Measurements from ENCODE around the gene DTD2. TPM values are rescaled to one million over a fixed set of nuclear protein-coding genes. Genes with fewer than 3 reads are reported as not detected.
"Not testable (repeated sequence)": the region's sequence is repeated elsewhere in the genome, so short reads cannot be mapped to it uniquely, and the experiment has no call there.

DTD2 gene
- polyA plus RNA-seq, 3 donors: 6.4 to 16.6 (median 15.0) TPM

DNA sequence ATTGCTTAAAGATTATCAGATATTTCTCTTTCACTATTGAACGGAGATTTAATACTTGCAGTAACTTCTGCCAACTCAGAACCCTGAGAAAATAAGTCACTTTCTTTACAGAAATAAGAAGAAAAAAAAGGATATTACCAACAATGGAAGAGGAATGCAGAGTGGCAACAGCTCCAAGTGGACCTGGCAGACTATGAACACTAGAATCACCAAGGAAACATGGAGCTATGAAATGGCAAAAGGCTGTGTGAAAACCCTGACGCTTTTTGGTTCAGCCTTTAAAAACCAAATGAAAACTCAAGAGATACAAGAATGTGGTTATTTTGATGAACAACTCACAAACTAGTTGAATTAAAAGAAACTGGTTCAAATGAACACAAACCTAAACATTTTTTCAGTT lies 17.7 kb downstream of the DTD2 start:
- H3K4me3 Mint-ChIP-seq: no peak overlapping the region
- no peaks in the 10 kb centered on the region for H3K4me1 ChIP-seq (ENCODE audit: control insufficient read depth in 1 of 2, insufficient read depth in 2 of 2, low read length in 2 of 2)

DNA sequence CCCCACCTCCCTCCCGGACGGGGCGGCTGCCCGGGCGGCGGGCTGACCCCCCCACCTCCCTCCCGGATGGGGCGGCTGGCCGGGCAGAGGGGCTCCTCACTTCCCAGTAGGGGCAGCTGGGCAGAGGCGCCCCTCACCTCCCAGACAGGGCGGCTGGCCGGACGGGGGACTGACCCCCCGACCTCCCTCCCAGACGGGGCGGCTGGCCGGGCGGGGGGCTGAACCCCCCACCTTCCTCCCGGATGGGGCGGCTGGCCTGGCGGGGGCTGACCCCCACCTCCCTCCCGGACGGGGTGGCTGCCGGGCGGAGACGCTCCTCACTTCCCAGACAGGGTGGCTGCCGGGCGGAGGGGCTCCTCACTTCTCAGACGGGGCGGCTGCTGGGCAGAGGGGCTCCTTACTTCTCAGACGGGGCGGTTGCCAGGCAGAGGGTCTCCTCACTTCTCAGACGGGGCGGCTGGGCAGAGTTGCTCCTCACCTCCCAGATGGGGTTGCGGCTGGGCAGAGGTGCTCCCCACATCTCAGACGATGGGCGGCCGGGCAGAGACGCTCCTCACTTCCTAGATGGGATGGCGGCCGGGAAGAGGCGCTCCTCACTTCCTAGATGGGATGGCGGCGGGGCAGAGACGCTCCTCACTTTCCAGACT lies 20.1 kb downstream of the DTD2 start:
- H3K27me3 ChIP-seq (ENCODE audit: control insufficient read depth in 2 of 2, insufficient read depth in 2 of 2, low read length in 2 of 2); H2AFZ ChIP-seq (ENCODE audit: insufficient read depth, low read depth, low read length, poor library complexity, severe bottlenecking); H3K36me3 ChIP-seq (replicated peaks in 1 of 2; ENCODE audit: control insufficient read depth in 1 of 2, insufficient read depth in 2 of 2, low read length in 2 of 2); H3K27me3 Mint-ChIP-seq (ENCODE audit: low read depth in 3 of 3); H3K27ac Mint-ChIP-seq; H3K4me1 Mint-ChIP-seq; intact Hi-C loops (cut with micrococcal nuclease); H3K9me3 Mint-ChIP-seq; H3K4me1 ChIP-seq (ENCODE audit: control insufficient read depth in 1 of 2, insufficient read depth in 2 of 2, low read length in 2 of 2); H3K4me3 Mint-ChIP-seq; H3K4me2 ChIP-seq (replicated peaks; ENCODE audit: extremely low read depth, low read length, poor library complexity, severe bottlenecking); H3K27ac ChIP-seq (ENCODE audit: low read depth in 1 of 2, low read length in 2 of 2); H3K4me3 ChIP-seq (replicated peaks in 1 of 3; ENCODE audit: low read depth in 2 of 3, low read length in 3 of 3); H3K9ac ChIP-seq (ENCODE audit: insufficient read depth, low read length, poor library complexity, severe bottlenecking); H3K9me3 ChIP-seq (replicated peaks in 1 of 2; ENCODE audit: control insufficient read depth in 1 of 2, insufficient read depth in 1 of 2, low read length in 2 of 2); H3K79me2 ChIP-seq (ENCODE audit: insufficient read depth, low read length); H3K36me3 Mint-ChIP-seq; DNase-seq; H4K20me1 ChIP-seq (ENCODE audit: insufficient read depth, low read length): not testable (repeated sequence)
- WGBS (ENCODE audit: insufficient coverage): 94% methylated on average over 6 of the region's 45 CpGs

More for the DNA sequence above, 17.7 kb downstream of the DTD2 start:
- no peak for DNase-seq
- Histone ChIP-seq H3K27ac (ENCODE audit: low read depth in 1 of 2, low read length in 2 of 2) (no peak overlapping the region), H4K20me1 (ENCODE audit: insufficient read depth, low read length) (no peaks in the 10 kb centered on the region), H2AFZ (ENCODE audit: insufficient read depth, low read depth, low read length, poor library complexity, severe bottlenecking) (no peak overlapping the region), H3K4me3 (replicated peaks in 1 of 3; ENCODE audit: low read depth in 2 of 3, low read length in 3 of 3) (no peak overlapping the region), H3K27me3 (ENCODE audit: control insufficient read depth in 2 of 2, insufficient read depth in 2 of 2, low read length in 2 of 2) (no peaks in the 10 kb centered on the region), H3K79me2 (ENCODE audit: insufficient read depth, low read length) (no peaks in the 10 kb centered on the region), H3K9ac (ENCODE audit: insufficient read depth, low read length, poor library complexity, severe bottlenecking) (no peak overlapping the region), H3K4me2 (replicated peaks; ENCODE audit: extremely low read depth, low read length, poor library complexity, severe bottlenecking) (no peak overlapping the region), H3K9me3 (replicated peaks in 1 of 2; ENCODE audit: control insufficient read depth in 1 of 2, insufficient read depth in 1 of 2, low read length in 2 of 2) (no peaks in the 10 kb centered on the region), H3K36me3 (replicated peaks in 1 of 2; ENCODE audit: control insufficient read depth in 1 of 2, insufficient read depth in 2 of 2, low read length in 2 of 2) (no peaks in the 10 kb centered on the region)
- Mint-ChIP-seq H3K36me3 (peaks cover 0 to 10% of the 10 kb centered on the region in 2 donors), H3K9me3 (peaks cover 0 to 7% (median 4%) of the 10 kb centered on the region in 7 donors), H3K27ac (no peak overlapping the region), H3K4me1 (peaks cover 5% of the 10 kb centered on the region), H3K27me3 (ENCODE audit: low read depth in 3 of 3) (no peaks in the 10 kb centered on the region)
- TF ChIP-seq, protein P1, sequence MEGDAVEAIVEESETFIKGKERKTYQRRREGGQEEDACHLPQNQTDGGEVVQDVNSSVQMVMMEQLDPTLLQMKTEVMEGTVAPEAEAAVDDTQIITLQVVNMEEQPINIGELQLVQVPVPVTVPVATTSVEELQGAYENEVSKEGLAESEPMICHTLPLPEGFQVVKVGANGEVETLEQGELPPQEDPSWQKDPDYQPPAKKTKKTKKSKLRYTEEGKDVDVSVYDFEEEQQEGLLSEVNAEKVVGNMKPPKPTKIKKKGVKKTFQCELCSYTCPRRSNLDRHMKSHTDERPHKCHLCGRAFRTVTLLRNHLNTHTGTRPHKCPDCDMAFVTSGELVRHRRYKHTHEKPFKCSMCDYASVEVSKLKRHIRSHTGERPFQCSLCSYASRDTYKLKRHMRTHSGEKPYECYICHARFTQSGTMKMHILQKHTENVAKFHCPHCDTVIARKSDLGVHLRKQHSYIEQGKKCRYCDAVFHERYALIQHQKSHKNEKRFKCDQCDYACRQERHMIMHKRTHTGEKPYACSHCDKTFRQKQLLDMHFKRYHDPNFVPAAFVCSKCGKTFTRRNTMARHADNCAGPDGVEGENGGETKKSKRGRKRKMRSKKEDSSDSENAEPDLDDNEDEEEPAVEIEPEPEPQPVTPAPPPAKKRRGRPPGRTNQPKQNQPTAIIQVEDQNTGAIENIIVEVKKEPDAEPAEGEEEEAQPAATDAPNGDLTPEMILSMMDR (IDR thresholded peaks at IDR 0.05): no peak
- intact Hi-C loops (cut with micrococcal nuclease): no loop called here
- no CpG with 5 or more reads among the region's 2 CpGs for WGBS (ENCODE audit: insufficient coverage)
